AG04450 (cell line): ENCODE measurements around the gene NACC2. TPM values are rescaled to one million over a fixed set of nuclear protein-coding genes. Genes with fewer than 3 reads are reported as not detected.
A peak's percentile ranks its signal among the peaks of the same experiment; 100 is the strongest.

Experiments used
- CTCF ChIA-PET: fragments of 300-600, 350-600 bp; formaldehyde crosslinking; extraction: SDS; loops from one replicate; lab custom pipeline; 2022; ENCODE audit warnings: antibody characterized with exemption, inconsistent platforms; lab: Charles Lee
- POLR2A ChIA-PET: fragments of 350-600 bp; formaldehyde crosslinking; extraction: SDS; loops from one replicate; lab custom pipeline; 2021; ENCODE audit warnings: antibody characterized with exemption, inconsistent platforms; lab: Yijun Ruan, JAX
- DNase-seq: peaks from one replicate; pipeline ENCODE4 v3.0.0-alpha.2; 2011; ENCODE audit warnings: low read depth, low spot score
- H3K27ac ChIP-seq: one replicate; pipeline ENCODE4 v1.5.1; 2012; ENCODE audit warnings: low read depth, low read length, control low read depth
- H3K27me3 ChIP-seq: one replicate; pipeline ENCODE4 v1.6.0; 2012; ENCODE audit warnings: low read length; ENCODE audit not compliant: control insufficient read depth, insufficient read depth
- H3K4me3 ChIP-seq: 2 replicates; pipeline ENCODE4 v1.5.1; 2011; ENCODE audit warnings: mild to moderate bottlenecking, low read depth, low read length, control low read depth
- H3K9me3 ChIP-seq: 2 replicates; pipeline ENCODE4 v1.5.1; 2012; ENCODE audit warnings: low read length; ENCODE audit not compliant: control insufficient read depth, insufficient read depth
- CTCF ChIP-seq: IDR thresholded peaks from 2 replicates; pipeline ENCODE4 v1.5.1; 2011; ENCODE audit warnings: low read depth, low read length, control low read depth, inconsistent platforms
- polyA plus RNA-seq: library from polyadenylated mRNA; depleted of rRNA; stranded (reverse); fragments of >200 nt; gene quantifications from 2 replicates; pipeline ENCODE4 v1.2.3, GENCODE V29; 2011

Gene NACC2
- polyA plus RNA-seq, 1 experiment = 11.7 TPM

- ChIA-PET POLR2A (no interaction called here), CTCF (no interaction called here)
- no peak overlapping the region for H3K27ac ChIP-seq
- no peak overlapping the region for H3K4me3 ChIP-seq
- no peaks in the 10 kb centered on the region for H3K27me3 ChIP-seq
- DNase-seq = no peak
- no peaks in the 10 kb centered on the region for H3K9me3 ChIP-seq
- no peak for TF ChIP-seq CTCF
Measured at GRCh38 chr9:136055715-136056545, 39.2 kb downstream of the NACC2 start.

GRCh38 chr9:136054798-136055714 lies 40.0 kb downstream of the NACC2 start:
- Histone ChIP-seq H3K9me3 (no peaks in the 10 kb centered on the region), H3K27me3 (no peaks in the 10 kb centered on the region), H3K4me3 (no peak overlapping the region), H3K27ac (no peak overlapping the region)
- DNase-seq = no peak
- no peak for TF ChIP-seq CTCF
- ChIA-PET CTCF (no interaction called here), POLR2A (interaction anchor here (0.9 kb wide), 1 partner anchor 63 kb away, joined by 3 read pairs; no protein-coding TSS in a partner anchor)

GRCh38 chr9:136054146-136054545 lies 40.9 kb downstream of the NACC2 start:
- H3K4me3 ChIP-seq = no peak overlapping the region
- no peak for TF ChIP-seq CTCF
- DNase-seq = no peak
- CTCF ChIA-PET = no interaction called here
- POLR2A ChIA-PET = interaction anchor here (0.9 to 1.5 kb wide), 2 partner anchors 62 to 86 kb away, joined by 3 read pairs; no protein-coding TSS in a partner anchor
- H3K9me3 ChIP-seq = no peaks in the 10 kb centered on the region; the same call in 1 of the 2 replicates
- no peak overlapping the region for H3K27ac ChIP-seq
- H3K27me3 ChIP-seq = no peaks in the 10 kb centered on the region

- no peak overlapping the region for H3K4me3 ChIP-seq
- no peaks in the 10 kb centered on the region for H3K27me3 ChIP-seq
- ChIA-PET CTCF (no interaction called here), POLR2A (interaction anchor here (0.9 to 1.5 kb wide), 2 partner anchors 62 to 86 kb away, joined by 3 read pairs; no protein-coding TSS in a partner anchor)
- peak overlapping the region; percentile 47 for H3K27ac ChIP-seq
- TF ChIP-seq CTCF = no peak
- no peak for DNase-seq
- H3K9me3 ChIP-seq = no peaks in the 10 kb centered on the region; the same call in 1 of the 2 replicates
Measured at GRCh38 chr9:136053757-136054142, 41.3 kb downstream of the NACC2 start.
